NOMO-1 treated with dmso at 0.1 percent for 144 hours (cell line): ENCODE data around the gene GOSR2.

Experiments
- DNase-seq: peaks from one replicate; lab custom pipeline; 2025; ENCODE audit not compliant: unreplicated experiment; lab: John Stamatoyannopoulos, UW

The GOSR2 gene

DNA sequence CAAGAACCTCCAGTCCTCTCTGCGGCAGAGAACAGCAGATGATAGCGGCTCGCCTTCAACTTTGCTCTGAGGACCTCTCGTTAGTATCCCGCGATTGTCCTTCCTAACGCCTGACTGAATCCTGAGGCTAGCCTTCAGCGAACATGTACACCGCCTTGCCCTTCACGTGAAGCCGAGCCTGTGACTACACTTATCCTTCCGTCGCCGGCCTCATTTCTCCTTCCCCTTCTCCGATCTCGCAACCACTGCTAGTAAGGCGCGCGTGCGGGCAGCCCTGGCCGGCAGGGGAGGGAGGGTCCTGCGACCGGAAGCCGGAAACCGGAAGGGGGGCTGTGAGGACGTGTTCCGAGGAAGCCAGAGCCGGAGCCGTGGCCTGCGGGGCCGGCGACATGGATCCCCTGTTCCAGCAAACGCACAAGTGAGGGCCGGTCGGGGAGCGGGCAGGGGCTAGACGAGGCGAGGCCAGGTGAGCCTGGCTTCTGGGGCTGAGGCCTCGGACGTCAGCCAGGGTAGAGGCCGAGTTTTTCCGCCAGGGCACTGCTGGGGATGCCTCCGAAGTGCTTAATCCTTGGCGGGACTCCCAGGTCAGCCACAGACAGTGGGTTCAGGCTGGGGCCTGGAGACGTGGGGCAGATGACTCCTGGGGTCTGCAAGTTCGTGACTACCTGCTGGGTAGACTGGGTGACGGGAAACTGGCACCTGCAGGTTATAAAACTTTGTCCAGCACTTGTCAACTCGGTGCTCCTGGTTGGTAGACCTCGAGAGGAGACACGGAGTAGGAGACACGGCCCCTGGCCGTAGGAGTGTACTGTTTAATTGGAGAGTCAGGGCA is at the start of gene GOSR2:
Gene GOSR2 (plus strand): TSS at position 357 of the 832 bp plus-strand sequence. CDS start 33 bp downstream, at position 390.
- DNase-seq: peak; percentile 93

DNA sequence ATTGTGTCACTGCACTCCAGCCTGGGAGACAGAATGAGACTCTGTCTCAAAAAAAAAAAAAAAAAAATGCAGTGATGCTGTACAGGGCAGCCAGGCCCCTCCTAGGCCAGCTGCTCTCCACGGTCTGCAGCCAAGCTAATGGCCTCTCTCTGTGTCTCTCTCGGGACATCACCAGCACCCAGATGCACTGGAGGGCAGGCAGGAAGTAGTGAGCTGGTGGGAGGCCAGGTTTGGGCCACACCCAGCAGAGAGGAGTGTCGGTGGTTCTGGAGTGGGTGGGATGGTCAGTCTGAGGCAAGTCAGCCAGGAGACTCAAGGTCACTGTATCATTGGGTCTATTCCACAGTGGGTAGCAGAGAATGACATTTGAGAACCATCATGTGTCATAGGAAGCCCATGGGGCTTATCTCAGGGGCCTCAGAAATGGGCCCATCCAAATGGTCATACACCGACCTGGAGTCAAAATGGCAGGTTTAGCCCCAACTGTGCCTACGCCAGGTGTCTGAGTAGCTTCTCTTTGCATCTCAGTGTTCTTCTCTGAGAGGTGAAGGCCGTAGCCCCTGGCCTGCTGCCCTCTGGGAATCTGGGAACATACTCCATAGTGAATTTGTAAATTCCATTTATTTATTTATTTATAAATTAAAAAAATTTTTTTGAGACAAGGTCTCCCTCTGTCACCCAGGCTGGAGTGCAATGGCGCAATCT is 48.9 kb upstream of the GOSR2 start:
- no peak for DNase-seq

DNA sequence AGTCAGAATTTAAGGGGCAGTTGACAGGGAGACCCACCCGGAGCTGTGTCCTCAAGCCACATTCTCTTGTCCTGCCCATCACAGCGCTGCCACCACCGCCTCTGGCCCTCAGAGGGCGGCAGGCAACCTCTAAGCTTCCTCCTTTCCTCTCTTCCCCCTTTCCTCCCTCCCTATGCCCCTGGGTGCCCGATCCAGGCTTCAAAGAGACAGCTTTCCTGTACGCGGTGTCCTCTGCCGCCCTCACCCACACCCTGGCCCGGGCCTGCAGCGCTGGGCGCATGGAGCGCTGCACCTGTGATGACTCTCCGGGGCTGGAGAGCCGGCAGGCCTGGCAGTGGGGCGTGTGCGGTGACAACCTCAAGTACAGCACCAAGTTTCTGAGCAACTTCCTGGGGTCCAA is 48.1 kb upstream of the GOSR2 start:
- DNase-seq: no peak

DNA sequence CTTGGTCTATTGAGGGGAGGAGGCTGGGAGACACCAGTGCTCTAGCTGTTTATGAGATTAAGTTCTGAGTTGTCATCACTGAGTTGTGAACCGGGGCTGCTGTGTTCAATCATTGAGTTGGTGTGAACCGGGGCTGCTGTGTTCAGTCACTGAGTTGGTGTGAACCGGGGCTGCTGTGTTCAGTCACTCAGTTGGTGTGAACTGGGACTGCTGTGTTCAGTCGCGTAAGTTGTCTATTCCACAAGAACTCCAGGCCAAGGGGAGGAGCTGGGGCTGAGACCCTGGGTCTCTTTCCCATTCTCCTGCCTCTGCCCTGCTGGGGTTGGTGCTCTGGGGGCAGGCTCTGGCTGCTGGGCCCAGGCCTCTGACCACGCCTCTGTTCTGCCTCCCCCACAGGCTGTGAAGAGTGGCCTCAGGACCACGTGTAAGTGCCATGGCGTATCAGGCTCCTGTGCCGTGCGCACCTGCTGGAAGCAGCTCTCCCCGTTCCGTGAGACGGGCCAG is 47.1 kb upstream of the GOSR2 start:
- no peak for DNase-seq

DNA sequence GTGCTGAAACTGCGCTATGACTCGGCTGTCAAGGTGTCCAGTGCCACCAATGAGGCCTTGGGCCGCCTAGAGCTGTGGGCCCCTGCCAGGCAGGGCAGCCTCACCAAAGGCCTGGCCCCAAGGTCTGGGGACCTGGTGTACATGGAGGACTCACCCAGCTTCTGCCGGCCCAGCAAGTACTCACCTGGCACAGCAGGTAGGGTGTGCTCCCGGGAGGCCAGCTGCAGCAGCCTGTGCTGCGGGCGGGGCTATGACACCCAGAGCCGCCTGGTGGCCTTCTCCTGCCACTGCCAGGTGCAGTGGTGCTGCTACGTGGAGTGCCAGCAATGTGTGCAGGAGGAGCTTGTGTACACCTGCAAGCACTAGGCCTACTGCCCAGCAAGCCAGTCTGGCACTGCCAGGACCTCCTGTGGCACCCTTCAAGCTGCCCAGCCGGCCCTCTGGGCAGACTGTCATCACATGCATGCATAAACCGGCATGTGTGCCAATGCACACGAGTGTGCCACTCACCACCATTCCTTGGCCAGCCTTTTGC is 46.5 kb upstream of the GOSR2 start:
- DNase-seq: no peak

DNA sequence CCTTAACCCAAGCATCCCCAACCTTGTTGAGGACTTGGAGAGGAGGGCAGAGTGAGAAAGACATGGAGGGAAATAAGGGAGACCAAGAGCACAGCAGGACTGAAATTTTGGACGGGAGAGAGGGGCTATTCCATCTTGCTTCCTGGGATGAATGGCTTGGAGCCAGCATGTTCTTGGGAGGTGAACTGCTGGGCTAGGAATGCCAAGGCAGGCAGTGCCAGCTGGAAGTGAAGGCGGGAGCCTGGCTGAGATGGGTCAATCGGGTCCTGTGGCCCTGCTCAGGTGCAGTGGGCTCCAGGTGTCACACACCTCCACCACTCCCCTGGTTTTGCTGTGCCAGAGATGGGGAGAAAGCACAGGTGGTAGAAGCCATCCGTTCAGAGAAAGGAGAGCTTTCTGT is 46.0 kb upstream of the GOSR2 start:
- no peak for DNase-seq

DNA sequence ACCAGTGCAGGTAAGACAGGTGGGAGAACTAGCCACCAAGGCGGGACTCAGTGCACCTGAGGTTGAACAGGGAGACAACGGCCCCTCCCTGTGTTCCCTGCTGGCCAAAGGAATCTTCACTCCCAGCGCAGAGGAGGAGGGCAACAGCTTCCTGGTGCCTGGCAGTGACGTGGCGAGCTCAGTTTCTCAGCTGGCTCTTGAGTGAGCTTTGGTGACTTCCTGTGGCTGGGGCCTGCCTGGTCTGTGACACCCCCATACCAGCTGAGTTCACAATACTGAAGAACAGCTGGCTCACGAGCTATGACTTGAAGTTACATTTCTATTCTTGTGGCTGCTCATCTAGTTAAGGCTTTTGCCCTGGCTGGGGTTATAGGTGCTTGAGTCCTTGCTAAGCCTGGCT is 45.5 kb upstream of the GOSR2 start:
- no peak for DNase-seq

DNA sequence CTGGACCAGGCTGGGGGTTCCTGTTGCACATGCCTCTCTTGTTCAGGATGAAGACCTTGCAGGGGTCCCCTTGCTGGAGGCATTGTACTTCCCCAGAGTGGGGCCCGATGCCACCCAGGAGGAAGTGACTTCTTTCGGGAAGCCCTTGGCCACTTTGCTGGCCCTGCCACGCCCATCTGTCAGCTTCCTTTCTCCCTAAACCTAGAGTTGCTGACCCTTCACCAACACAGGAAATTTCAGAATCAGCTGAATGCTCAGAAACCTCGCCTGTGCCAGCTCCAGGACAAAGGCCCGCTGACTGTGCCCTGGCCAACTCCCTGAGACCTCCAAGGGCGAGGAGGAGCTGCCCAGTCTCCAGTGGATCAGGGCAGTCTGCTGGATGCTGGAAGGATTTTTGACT is 44.9 kb upstream of the GOSR2 start:
- peak; percentile 15 for DNase-seq

DNA sequence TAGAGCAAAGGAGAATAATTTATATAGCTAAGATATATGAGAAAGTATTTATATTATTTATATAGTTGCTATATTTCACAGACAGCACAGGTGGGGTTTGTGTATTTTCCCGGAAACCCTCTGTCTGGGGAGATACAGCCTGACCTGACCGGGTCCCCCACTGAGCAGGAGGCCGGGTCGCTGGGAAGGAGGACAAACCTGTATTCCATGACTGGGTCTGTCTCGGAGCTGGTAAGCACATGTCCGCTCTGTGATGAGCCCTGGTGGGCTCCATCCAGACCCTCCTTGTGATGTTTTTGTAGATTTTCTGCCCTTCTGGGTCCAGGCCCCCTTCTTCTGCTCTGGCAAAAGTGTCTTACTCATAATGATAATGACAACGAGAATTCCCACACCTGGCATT is 43.9 kb upstream of the GOSR2 start:
- DNase-seq: no peak

DNA sequence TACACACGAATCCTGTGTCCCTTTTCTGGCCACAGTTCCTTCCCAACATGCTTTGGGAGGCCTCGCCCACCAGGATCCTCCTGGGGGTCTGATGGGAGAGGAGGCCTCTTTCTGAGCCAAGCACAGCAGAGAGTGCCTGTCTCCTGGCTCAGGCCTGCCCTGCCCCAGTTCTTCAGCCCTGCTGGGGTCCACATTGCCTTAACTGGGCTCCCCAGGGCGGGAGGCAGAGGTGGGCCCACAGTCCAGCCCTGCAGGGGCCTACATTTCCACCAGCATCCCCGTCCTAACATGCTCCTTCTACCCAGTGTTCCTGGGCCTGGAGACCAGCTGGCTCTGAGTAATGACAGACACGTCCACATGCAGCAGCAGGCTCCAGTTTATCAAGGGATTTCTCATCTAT is 41.9 kb upstream of the GOSR2 start:
- no peak for DNase-seq

DNA sequence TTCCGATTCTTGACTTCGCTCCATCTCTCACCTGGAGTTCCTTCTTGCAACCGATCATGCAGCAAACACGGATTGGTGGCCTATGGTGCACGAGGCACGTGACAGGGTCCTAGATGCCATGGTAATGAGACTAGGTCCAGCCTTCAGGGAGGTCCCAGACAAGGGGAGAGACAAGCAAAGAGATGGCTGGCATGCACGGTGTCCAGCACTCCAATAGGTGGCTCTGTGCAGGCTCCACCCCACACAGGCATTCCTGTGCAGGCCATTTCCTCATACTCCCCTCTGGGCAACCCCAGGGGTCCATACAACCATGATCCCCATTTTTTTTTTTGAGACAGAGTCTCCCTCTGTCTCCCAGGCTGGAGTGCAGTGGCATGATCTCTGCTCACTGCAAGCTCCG is 40.3 kb upstream of the GOSR2 start:
- no peak for DNase-seq

DNA sequence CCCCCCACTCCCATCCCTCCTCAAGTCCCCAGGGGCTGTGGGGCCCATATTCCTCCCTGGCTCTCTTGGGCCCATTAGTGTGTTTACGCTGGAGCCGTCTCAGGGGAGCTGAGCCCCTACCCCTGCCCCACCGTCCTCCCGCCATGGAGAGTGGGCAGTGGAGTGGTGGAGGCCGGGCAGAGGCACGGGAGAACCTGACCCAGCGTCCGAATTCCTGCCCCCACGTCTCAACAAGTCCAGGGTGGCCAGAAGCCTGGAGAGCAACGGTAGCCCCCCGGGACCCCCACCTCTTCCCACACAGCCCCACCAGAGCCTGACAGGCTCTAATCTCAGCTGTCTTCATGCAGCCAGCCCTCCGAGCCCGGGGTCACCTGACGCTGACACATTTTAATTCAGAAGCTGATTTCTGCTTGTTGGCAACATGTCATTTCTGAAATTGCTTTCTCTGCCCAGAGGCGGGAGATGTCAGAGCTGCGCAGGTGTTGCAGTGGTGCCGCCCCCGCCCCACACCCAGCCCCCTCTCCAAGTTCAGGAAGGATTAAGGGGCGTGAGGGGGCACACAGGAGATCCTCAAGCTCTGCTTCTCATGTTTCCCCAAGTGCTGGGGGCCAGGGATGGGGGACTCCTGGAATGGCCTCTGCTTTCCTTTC is 39.0 kb upstream of the GOSR2 start:
- DNase-seq: no peak

DNA sequence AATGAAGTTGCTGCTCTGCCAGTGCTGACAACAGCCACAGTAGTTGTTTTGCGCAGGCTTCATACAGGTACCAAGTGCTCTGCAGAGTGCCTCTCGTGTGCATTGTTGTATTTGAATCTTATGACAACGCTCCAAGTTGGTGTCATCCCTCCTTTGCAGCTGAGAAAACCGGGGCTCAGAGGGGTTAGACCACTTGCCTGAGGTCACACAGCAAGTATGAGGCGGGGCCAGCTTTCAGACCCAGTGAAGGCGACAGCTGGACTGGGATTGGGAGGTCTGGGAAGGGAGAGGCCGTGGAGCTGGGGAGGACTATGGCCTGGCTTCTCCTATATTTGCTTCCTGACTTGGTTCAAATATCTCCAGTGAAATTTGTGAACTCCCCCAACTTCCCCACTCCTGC is 38.4 kb upstream of the GOSR2 start:
- no peak for DNase-seq

DNA sequence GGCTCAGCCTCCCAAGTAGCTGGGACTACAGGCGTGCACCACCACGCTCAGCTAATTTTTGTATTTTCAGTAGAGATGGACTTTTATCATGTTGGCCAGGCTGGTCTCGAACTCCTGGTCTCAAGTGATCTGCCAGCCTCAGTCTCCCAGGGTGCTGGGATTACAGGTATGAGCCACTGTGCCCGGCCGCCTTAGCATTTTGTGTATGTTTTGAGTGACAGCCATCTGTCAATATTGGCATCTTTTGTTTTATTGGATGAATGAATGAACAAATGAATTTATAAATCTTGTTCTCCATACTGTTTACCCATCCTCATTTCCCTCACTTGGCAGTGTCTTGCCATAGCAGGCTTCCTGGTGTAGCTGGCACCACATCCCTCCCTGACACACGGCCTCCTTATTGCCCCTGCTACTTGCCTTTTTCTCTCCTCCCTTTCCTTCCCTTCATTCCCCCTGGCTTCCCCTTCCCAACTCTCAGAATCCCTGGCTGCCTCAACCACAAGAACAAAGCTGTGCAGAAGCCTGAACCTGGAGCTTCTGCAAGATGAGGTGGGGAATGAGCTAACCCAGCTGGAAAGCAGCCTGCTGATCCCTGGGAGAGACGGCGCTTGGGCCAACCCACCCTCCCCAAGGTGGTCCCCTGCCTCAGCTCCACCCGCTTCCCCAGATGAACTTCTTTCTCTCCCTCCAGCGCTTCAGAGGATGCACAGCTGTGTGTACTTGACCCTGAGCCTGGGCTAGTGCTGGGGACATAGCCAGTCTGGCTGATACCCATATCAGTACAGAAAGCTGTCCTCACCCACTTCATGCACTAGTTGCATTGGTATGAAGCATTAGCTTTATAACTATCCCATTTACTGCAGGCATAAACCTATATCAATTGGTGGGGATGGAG is 37.3 kb upstream of the GOSR2 start:
- no peak for DNase-seq

DNA sequence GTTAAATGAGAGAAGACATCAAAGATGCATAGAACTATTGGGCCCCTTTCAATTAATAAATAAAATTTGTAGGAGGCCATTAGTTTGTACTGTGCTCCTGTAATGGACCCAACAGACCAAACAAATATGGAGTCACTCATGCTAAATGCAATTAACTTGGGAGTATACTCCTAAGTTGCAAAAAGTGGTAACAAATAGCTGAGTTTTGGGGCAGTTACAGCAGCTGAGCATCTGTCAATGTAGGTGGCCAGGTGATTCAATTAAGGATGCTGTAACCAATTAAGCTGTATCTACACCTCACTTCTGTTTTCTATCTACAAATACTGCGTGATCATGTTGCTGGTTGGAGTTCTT is 36.7 kb upstream of the GOSR2 start:
- no peak for DNase-seq

DNA sequence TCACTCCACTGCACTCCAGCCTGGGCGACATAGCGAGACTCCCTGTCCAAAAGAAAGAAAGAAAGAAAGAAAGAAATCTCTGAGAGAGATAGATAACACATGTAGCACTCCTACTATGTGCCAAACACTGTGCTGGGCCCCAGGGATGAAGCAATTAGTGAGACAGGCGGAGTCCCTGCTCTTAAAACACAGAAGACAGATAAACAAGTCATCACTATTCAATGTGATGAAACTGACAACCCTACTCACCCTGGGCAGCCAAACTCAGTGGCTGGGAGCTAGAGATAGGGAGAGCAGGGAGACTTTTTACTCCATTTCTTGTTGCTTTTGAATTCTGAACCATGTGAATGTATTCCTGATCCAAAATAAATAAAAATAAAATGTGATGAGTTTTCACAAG is 35.2 kb upstream of the GOSR2 start:
- DNase-seq: no peak

DNA sequence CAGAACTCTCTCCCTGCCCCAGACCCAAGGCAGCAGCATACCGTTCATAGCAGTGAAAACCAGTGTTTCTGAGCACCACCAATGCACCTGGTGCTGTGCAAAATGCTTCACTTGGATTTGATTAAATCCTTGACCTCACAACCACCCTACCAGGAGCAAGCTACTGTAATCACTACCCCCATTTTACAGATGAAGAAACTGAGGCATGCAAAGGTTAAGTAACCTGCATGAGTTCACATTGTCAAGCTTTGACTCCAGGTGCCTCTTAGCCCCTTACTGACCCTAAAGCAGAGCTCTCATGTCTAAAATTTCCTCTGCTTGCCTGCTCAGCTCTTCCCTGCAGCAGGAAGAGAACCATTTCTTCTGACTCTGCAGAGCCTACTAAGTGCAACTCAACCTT is 34.2 kb upstream of the GOSR2 start:
- DNase-seq: no peak

DNA sequence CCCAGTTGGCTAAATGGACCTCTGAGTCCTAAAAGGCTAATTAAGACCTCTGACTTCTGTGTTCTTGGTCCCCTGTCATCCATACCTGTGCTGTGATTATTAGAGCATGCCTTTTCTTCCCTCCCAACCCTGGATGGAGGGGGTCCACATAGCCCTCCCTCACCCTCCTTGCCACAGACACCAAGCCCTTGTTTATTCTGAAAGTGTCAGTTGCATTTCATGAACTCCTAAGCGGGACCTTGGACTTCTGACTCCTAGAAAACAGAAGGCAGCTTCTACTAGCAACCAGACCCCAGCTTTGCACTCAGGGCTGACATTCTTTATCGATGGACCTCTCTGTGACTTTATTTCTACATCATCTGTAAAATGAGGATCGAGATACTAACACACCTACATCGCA is 33.4 kb upstream of the GOSR2 start:
- no peak for DNase-seq

DNA sequence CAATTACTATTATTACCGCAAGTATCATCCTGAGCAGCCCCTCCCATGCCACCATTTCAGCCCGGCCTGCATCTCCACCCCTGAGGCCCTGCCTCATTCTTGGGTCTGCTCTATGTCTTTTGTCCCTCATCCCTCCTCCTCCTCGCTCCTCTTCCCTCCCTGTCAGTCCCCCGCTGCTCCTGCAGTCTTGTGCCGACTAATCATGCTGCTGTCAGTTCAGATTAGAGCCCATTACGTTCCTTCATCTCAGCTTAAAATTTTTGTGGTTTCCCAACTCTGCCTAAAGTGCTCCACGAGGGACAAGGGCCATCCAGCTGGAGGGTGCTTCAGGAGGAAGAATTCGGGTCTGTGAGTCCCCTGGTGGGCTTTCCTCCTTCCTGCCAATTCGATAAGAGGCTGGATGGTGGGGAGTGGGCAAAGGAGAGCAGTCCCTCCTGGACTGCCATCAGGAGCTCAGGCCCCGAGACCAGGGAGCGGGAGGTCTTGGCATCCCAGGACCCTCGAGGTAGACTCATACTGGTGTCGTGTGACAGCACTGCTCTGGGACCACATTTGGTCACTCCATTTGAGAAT is 32.9 kb upstream of the GOSR2 start:
- no peak for DNase-seq

DNA sequence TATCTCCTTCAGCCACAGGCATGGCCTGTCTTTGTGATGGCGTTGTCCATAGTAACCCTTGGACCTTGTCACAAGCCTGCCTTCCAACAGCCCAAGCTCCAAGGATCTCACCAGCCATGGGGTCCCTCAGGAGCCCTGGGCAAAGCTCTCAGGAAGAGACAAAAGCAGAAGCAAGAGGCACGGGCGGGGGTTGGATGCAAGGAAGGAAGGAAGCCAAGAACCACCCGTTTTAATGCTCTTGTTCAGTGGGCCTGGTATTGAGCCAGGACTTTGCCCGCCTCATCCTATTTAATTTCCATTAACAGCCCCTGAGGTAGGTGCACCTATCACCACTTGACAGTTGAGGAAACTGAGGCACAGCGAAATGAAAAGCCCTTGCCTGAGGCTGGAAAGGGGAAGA is 32.3 kb upstream of the GOSR2 start:
- no peak for DNase-seq
